Prostate gland (tissue), 2 donors: ENCODE results near the gene SH3RF2.

Experiments used
- CTCF ChIP-seq, 4 experiments: fragments of 200-600 bp in 2 of 4; fragments of 450-650 bp in 2 of 4; sonication (generic) in 2 of 4; IDR thresholded peaks; 1 replicate in 3 of 4; 2 replicates in 1 of 4; pipeline ENCODE4 v1.5.1; 2016 to 2019; ENCODE audit warnings: antibody characterized with exemption in 4 of 4, mild to moderate bottlenecking in 2 of 4, moderate library complexity in 2 of 4
- POLR2AphosphoS5 ChIP-seq: sonication (generic); formaldehyde crosslinking; IDR thresholded peaks from one replicate; pipeline ENCODE4 v1.6.1; 2017; ENCODE audit warnings: antibody characterized with exemption

GRCh38 chr5:145923405-145923804, 13.0 kb upstream of the SH3RF2 start:
- TF ChIP-seq CTCF (IDR thresholded peaks at IDR 0.05) (no peak), POLR2AphosphoS5 (no peak)
